Muscle of back (tissue), 11 donors: ENCODE data around the gene SRPRB. TPM values are rescaled to one million over a fixed set of nuclear protein-coding genes. Genes with fewer than 3 reads are reported as not detected.
"Not testable (repeated sequence)": the region's sequence is repeated elsewhere in the genome, so short reads cannot be mapped to it uniquely, and the experiment has no call there.

ENCODE experiments used
- DNase-seq, 3 donors: peaks; one replicate each; pipeline versions ENCODE4 v3.0.0 to v3.0.0-alpha.2; 2013
- polyA plus RNA-seq, 10 donors: library from polyadenylated mRNA; unstranded; fragments of 120-200 nt; gene quantifications; one replicate each; pipeline ENCODE4 v1.2.1, GENCODE V29; 2013; ENCODE audit not compliant: insufficient read length in 10 of 10

Gene SRPRB
- polyA plus RNA-seq, 10 donors = 32.4 to 43.4 (median 37.1) TPM

GRCh38 chr3:133776794-133777438, 28.7 kb upstream of the SRPRB start:
- no peak for DNase-seq

DNA sequence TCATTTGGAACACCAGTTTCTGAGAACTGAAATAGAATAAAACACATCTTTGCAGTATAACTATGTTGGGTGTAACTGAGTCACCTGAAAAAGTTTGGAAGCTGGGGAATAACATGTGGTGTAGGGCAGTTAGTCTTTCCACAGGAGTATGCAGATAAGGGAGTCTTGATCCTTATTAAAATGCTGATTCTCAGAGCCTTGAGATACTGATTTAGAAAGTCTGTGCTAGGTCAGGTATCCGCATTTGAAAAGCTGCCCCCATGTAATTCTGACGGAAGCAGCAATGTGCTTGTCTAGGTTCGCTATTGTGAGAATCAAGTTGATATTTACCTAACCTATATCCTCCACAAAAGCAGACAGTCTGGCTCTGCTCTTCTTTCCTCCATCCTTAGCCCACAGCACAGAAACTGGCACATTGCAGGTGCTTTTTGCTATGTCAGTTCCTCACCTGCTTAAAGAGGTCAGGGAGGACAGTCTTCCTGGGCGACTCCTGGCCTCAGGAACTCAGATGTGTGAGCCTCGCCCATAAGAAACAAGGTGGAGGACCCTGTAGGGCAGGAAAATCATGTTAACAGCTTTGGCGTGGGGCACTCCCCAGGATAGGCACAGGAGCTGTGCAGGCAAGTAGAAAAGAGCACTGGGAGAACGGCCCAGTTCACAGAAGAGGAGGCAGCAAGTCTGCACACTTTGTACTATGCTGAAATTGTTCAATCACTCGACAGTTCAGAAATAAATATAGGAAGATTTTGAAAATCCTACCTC, 27.6 kb upstream of the SRPRB start:
- DNase-seq = no peak

DNA sequence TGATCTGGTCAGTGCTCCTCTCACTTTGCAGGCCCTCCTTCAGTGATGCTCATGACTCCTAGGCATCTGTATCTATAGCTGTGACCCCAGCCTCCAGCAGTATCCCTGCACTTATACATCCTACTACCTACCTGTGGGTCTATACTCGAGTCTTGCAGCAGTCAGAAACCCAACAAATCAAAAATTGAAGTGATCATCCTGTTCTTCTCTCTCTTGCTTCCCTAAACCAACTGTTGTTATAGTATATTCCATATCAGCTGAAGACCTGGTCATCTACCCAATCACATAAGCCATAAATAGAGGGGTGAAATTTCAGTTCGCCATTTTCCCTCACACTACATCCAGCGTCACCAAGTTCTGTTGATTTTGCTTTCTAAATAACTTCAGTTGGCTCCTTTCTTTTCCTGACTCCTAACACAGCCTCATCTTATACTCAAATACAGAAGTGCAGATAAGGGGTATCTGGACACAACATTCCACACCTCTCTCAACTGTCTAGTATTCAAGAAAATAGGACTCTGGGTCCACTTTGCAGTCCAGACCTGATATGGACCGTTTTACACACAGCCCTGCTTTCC, 25.9 kb upstream of the SRPRB start:
- DNase-seq = no peak

DNA sequence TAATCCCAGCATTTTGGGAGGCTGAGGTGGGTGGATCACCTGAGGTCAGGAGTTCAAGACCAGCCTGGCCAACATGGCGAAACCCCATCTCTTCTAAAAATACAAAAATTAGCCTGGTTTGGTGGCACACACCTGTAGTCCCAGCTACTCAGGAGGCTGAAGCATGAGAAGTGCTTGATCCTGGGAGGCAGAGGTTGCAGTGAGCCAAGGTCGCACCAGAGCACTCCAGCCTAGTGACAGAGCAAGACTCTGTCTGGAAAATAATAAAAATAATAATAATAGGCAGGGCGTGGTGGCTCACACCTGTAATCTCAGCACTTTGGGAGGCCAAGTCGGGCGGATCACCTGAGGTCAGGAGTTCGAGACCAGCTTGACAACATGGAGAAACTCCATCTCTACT, 24.9 kb upstream of the SRPRB start:
- DNase-seq = not testable (repeated sequence)

DNA sequence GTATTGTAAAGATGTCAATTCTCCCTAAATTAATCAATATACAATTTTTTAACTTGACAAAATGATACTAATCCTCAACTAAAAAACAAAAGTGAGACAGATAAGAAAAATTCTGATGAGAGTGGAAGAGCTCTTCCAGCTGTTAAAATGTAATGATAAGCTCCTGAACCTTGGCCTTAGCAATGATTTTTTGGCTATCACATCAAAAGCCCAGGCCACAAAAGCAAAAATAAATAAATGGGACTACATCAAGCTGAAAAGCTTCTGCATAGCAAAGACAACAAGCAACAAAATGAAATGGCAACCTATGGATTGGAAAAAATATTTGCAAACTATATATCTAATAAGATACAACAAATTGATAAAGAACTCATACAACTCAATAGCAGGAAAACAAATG, 24.0 kb upstream of the SRPRB start:
- no peak for DNase-seq

- no peak for DNase-seq
These were observed 23.2 kb upstream of the SRPRB start for GRCh38 chr3:133782454-133782853.

DNA sequence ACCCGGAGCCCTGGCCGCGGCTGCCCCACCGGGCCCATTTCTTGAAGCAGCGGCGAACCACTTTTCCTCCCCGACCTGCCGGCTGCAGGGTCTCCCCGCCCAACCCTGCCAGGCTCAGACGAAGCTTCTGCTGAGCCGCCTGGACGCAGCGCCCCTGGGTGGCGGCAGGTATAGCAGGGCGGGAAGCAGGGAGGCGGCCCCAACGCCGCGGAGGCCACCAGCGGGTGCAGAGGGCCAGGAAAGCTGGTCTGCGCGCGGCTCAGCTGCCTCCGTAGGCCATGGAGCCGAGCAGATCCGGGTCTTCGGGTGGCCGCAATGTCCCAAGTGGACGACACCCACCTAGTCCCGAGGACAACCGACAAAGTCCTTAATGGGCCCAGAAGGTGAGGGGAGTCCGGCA, 21.9 kb upstream of the SRPRB start:
- no peak for DNase-seq

- no peak for DNase-seq
These were observed 17.6 kb upstream of the SRPRB start for GRCh38 chr3:133788024-133788423.

- no peak for DNase-seq
These were observed 13.3 kb upstream of the SRPRB start for GRCh38 chr3:133792171-133792763.

DNA sequence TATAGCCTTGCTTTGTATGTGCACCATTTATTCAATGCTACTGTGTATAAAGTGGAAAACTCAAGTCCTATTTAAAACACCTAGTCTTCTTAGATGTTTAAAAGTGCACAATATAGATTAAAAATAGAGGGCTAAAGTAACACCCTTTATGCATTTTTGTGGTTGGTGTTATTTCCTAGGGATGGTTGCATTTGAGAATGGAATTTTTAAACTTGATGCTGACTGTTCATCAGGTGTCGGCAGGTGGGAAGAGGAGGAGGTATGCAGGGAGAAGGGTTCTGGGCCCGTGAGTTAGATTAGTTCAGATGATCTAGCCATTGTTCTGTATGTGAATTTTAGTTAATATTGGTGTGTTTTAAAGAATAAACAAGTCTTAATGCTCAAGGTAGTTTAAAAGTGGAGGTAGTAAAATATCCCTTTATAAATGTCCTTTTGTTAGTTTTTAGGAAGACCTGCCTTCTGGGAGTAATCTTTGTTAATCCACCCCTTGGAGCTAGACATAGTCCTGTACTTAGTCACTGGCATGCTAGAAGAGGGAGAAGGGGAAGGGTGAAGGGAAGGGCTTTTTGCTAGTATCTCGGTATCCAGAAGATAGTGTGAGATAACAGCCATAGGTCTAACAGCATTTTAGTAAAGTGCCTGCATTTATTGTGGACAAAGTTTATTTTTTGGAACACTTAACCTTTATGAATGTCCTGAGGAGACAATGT, 8.1 kb upstream of the SRPRB start:
- no peak for DNase-seq

DNA sequence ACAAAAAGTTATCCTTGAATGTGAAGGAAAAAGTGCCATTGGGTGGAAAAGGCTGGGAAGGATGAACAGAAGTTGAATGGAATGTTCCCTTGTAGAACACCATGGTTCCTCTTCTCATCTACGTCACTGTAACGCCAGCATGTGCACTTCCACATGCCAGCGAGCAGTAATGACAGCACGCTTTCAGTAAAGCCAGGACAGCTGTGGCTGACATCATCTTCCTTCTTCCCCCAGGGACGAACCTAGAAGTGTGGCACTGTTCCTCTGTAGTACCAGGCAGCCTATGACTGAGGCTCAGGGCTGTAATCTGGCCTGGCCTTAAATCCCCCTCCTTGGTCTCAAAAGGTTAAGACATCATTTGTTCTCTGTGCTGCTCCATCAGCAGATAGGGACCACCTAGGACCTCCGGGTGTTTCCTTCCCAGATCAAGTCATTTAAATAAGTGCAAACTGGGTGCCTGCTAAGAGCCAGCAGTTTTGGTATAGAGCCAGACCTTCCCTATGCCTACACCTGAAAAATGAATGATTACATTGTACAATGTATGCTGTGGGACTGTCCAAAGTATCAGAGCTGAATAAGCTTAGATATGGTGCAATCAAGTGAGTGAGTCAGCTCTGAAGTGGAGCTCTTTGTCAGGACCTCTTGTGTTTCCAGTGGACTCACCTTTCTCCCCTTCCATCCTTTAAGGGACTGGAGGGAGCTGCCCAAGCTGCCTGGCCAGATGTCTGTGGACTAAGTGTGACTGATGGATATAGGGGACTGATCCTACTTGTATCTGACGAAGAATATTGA, 5.6 kb upstream of the SRPRB start:
- peak; percentile 7 to 39 (median 15) for DNase-seq

DNA sequence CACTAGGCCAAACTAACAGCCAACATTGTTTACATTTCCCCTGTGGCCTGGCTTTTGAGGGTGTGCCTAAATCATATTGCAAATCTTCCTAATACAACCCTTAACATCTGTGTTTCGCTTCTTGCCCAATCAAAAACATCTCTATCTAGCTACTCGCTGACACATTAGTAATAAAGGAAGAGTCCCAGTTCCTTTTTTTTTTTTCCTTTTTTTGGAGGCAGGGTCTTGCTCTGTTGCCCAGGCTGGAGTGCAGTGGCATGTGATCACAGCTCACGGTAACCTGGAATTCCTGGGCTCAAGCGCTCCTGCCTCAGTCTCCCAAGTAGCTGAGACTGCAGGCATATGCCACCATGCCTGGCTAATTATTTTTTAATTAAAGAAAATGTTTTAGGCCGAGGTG, 2.1 kb upstream of the SRPRB start:
- DNase-seq = no peak

GRCh38 chr3:133804896-133805295, 719 bp upstream of the SRPRB start:
- DNase-seq = no peak

- DNase-seq = no peak
These were observed 272 bp upstream of the SRPRB start for GRCh38 chr3:133805384-133805701.

DNA sequence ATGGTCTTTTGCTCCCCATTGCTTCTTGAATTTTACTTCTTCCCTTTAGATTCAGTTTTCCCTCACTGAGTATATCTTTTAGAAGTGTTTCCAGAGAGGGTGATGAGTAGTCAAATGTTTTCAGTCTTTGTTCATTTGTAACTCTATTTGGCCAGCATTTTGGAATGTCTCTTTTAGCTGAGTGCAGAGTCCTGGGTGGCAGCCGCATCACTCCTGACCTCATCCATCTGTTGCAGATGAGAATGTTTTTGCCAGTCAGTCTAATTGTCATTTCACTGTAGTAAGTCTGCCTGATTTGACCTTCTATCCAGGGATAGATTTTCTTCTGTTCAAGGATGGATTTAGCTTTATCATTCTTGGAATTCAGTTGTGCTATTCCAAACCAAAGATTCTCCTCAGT, 7.3 kb downstream of the SRPRB start:
- no peak for DNase-seq

DNA sequence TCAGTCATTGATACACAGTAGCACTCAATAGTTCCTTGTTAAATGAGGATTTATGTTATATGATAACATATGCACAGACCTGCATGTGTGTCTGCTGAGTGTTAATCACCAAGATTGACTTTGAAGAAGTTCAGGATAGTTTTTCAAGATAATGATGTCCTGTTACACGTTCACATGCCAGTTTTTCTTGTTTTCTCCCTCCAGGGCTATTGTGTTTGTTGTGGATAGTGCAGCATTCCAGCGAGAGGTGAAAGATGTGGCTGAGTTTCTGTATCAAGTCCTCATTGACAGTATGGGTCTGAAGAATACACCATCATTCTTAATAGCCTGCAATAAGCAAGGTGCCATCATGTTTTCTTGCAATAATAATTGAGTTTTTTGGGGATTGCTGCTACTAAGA, 9.8 kb downstream of the SRPRB start:
- no peak for DNase-seq

DNA sequence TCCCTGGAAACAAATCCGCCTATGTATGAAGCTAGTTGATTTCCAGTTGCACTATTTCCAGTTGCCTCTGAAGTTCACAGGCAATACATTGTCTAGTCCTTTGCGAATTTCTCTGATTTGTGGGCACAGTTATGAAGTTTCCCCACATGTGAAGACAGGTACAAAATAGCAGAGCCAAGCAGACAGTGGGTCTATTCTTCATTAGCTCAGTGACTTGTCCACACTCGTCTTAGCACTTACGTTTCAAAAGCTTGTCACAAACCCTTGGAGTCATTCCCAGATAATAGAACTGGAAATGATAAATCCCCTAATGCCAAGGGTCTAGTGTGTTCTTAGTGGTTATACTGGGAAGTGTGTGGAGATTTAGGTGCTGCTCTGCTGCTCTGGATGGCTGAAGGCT, 14.5 kb downstream of the SRPRB start:
- DNase-seq = no peak

- no peak for DNase-seq
These were observed 15.5 kb downstream of the SRPRB start for GRCh38 chr3:133820889-133821675.

GRCh38 chr3:133821767-133822638, 16.4 kb downstream of the SRPRB start:
- peak in 2 of 3 donors; percentile 18 to 30 for DNase-seq
